Activated CD4-positive, alpha-beta T cell treated with anti-CD3 and anti-CD28 coated beads, Interleukin-2, amount 50 U/mL, for 48 hours (primary cell): ENCODE data around the gene MAZ.

Experiments used
- DNase-seq, 2 experiments: peaks; one replicate each; pipeline ENCODE4 v3.0.0-alpha.2; 2020

The MAZ gene

GRCh38 chr16:29809850-29810698, 3.7 kb downstream of the MAZ start:
- DNase-seq: peak; percentile 46 to 51

- DNase-seq: no peak
Observed at GRCh38 chr16:29810699-29811169, 4.4 kb downstream of the MAZ start.

DNA sequence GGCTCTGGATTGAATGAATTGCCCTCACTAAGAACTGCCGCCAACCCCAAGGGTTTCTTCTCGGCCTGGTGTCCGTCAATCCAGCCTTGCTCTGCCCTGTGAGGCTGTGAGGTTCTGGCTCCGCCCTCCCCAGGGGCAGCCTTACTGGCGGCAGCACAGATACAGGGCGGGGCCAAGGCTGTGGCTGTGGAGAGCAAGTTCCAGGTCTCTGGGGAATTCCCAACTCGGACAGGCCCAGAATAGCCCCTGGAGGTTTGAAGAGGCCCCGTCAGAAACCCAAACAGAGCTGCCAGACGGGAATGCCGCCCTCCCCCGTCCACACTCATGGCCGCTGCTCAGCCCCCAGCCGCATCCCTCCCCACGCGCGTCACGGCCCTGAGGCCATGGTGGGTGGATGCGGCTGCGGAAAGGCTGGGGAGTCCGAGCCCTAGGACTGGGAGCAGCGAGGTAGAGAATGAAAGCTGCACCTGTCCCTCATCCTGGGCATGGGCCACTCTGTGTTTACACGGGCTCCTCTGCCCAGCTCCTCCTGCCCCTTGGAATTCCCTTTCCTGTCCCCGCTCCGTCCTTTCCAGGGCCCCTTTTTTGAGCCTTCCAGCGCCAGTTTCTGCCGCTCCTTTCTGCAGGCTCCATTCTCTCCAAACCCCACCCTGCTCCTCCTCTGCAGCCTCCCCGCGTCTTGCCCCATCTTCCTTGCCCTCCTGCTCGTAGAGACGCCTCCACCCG, 5.0 kb downstream of the MAZ start:
- peak; percentile 87 to 92 for DNase-seq

DNA sequence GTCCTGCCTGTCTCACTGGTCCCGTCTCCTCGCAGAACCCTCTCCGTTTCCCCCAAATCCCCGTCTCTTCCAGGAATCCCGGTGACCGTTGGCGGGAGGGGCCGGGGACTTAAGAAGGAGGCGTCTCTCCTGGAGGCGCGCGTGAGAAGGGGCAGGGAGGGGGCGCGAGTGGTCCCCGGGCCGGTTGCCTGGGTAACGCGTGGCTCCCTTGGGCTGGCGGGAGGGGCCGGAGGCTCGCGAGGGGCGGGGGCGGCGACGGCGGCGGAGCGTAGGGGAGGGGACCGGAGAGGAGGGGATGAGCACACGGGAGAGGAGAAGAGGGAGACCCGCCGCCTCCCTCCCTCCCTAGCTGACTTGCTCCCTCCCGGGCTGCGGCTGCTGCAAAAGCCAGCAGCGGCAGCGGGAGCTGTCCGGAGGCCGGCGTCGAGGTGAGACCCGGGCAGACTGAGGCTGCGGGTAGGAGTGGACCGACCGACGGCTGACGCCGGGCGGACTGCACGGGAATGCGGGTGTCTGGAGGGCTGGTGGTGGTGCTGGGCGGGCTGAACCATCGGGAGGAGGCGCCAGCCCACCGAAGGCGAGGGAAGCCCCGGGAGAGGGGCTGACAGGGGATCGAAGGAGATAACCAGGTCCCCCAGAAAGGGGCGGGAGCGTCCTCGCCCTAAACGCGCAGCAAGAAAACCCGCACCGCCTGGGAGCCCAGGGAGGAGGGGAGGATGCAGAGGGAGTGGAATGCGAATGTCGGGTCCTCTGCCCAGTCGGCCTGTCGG, 5.8 kb downstream of the MAZ start, which contains the start of gene PRRT2:
Gene PRRT2, plus strand, starts transcription at position 298 of the 770 bp plus-strand sequence. CDS start 862 bp downstream, outside the sequence.
- DNase-seq: peak; percentile 66 to 71

DNA sequence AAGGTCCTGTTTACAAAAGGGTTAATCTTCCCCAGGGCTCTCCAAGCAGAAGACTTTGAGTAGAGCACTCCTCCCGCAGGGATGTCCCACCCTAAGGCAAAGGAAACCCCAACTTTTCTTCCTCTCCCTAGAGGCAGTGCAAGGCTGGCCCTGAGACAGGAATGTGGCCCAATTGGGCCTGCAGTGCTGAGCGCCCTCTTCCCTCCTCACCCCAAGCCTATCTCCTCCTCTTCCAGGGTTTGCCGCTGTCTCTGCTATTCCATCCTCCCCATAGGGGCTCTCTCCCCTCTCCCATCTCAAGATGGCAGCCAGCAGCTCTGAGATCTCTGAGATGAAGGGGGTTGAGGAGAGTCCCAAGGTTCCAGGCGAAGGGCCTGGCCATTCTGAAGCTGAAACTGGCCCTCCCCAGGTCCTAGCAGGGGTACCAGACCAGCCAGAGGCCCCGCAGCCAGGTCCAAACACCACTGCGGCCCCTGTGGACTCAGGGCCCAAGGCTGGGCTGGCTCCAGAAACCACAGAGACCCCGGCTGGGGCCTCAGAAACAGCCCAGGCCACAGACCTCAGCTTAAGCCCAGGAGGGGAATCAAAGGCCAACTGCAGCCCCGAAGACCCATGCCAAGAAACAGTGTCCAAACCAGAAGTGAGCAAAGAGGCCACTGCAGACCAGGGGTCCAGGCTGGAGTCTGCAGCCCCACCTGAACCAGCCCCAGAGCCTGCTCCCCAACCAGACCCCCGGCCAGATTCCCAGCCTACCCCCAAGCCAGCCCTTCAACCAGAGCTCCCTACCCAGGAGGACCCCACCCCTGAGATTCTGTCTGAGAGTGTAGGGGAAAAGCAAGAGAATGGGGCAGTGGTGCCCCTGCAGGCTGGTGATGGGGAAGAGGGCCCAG, 6.7 kb downstream of the MAZ start:
- no peak for DNase-seq

DNA sequence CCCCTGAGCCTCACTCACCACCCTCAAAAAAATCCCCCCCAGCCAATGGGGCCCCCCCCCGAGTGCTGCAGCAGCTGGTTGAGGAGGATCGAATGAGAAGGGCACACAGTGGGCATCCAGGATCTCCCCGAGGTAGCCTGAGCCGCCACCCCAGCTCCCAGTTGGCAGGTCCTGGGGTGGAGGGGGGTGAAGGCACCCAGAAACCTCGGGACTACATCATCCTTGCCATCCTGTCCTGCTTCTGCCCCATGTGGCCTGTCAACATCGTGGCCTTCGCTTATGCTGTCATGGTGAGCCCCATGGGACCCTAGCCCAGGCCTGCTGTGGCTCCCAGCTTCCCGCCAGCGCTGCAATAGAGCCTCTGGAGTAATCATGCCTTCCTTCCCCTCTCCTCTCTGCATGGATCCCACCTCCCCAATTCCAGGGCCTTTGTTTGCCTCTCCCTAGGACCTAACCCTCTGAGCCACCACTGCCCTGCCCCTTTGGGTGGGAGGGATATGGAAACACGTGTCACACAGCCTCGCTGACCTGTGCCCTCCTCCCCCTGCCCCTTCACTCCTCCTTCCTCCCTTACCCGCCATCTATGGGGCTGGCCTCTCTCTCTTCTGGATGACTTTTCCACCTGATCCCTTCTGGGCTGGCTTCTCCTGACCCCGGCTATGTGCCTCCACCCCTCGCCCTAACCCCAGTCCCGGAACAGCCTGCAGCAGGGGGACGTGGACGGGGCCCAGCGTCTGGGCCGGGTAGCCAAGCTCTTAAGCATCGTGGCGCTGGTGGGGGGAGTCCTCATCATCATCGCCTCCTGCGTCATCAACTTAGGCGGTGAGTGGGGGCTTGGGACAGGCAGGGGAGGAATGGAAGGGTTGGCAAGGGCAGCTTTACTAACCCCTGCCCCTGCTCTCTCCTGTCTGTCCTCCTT, 7.6 kb downstream of the MAZ start:
- no peak for DNase-seq

DNA sequence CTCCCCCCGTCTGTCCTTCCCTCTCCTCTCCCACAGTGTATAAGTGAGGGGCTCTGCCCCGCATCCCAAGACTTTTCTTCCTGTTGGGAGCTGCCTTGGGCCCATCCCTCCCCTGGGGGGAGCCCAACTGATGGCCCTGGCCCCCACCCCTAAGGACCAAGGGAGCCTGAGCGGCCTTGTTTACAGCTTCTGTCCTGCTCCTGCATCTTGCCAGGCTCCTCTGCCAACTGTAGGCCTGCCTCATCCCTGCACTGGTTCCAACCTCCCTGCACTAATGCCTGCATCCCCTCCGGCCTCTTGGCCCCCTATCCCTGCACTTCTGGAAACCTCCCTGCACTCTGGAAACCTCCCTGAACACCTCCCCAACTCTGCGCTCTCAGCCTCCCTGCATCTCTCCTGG, 8.3 kb downstream of the MAZ start:
- DNase-seq: no peak

- DNase-seq: peak; percentile 59 to 65
Observed at GRCh38 chr16:29815032-29815721, 8.8 kb downstream of the MAZ start.

GRCh38 chr16:29815793-29816693, 9.7 kb downstream of the MAZ start, which contains the start of gene PAGR1:
Gene PAGR1 (plus strand): TSS chr16:29816152. CDS start chr16:29816526, 374 bp downstream.
- peak; percentile 98 to 99 for DNase-seq

DNA sequence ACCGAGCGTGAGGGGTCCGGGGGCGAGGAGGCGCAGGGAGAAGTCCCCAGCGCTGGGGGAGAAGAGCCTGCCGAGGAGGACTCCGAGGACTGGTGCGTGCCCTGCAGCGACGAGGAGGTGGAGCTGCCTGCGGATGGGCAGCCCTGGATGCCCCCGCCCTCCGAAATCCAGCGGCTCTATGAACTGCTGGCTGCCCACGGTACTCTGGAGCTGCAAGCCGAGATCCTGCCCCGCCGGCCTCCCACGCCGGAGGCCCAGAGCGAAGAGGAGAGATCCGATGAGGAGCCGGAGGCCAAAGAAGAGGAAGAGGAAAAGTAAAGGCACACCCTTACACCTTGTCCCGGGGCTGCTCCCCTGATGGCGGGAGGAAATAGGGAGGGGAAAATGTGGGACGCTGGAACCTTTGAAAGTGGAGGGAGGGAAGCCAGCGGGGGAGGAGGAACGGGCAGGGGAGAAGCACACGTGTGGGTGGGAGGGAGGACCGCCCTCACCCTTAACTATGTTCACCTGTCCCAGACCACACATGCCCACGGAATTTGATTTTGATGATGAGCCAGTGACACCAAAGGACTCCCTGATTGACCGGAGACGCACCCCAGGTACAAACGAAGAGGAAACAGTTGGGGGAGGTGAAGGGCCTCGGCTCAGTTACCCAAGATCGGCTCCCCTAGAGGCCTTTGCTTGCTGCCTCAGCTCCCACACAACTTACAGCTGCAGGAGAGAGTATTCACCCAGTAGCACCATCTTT, 10.5 kb downstream of the MAZ start:
- DNase-seq: peak; percentile 76 to 81

DNA sequence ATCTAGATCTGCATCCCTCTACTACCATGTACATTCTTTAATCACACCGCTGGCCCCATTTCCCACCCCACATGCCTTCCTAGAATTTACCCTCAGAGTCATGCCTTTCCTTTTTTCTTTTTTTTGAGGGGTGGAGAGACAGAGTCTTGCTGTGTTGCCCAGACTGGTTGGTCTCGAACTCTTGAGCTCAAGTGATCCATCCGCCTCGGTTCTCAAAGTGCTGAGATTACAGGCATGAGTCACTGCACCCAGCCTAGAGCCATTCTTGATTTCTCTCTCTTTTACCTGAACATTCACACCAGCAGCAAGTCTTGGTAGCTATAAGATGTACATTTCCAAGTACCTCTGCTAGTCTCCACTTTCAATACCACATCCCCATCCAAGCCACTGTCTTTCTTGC, 11.8 kb downstream of the MAZ start:
- no peak for DNase-seq

DNA sequence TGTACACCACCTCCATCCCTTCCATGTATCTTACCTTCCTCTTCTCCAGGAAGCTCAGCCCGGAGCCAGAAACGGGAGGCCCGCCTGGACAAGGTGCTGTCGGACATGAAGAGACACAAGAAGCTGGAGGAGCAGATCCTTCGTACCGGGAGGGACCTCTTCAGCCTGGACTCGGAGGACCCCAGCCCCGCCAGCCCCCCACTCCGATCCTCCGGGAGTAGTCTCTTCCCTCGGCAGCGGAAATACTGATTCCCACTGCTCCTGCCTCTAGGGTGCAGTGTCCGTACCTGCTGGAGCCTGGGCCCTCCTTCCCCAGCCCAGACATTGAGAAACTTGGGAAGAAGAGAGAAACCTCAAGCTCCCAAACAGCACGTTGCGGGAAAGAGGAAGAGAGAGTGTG, 13.2 kb downstream of the MAZ start:
- DNase-seq: no peak

- DNase-seq: peak; percentile 64 to 70
Observed at GRCh38 chr16:29820271-29820701, 14.0 kb downstream of the MAZ start, which contains the start of gene MVP. Gene MVP (plus strand): TSS chr16:29820462. CDS start chr16:29830550, 10,088 bp downstream.

DNA sequence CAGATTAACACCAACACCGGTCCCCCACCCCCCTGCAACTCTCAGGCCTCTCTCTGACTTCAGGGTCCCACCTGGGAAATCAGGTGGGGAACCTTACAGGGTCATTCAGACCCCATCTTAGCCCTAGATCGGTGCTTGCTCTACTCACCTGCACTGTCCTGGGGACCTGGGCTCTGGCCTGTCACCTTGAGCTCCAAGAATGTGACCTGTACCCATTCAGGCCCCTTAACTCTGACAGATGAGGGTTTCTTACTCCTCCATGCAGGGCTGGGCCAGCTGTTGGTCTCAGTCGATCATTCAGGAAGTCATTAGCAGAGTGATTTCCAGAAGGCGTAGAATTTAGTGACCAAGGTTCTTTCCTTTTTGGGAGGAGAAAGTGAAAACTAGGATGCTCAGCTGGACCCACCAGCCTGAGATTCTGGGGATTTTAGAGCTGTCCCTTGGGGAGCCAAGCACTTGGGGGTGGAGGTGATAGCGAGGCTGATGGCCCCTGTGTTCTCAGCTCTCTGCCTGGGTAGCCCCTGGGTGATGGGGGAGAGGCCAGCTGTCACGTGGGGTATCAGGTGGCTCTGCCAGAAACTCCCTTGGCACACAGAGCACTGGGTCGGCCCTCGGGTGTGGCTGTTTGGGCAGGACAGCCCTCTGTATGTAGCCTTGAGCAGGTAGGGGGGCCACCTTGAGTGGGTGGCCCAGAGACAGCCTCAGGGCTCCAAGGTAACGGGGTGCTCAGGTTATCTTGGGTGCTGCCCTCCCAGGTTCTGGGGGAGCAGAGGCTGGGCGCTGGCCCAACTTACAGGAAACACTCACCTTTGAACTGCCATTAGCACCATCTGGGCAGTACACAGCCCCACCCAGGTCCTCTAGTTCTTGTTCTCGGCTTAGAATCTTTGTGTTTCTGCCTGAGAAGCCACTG, 14.7 kb downstream of the MAZ start:
- DNase-seq: peak; percentile 63 to 74

DNA sequence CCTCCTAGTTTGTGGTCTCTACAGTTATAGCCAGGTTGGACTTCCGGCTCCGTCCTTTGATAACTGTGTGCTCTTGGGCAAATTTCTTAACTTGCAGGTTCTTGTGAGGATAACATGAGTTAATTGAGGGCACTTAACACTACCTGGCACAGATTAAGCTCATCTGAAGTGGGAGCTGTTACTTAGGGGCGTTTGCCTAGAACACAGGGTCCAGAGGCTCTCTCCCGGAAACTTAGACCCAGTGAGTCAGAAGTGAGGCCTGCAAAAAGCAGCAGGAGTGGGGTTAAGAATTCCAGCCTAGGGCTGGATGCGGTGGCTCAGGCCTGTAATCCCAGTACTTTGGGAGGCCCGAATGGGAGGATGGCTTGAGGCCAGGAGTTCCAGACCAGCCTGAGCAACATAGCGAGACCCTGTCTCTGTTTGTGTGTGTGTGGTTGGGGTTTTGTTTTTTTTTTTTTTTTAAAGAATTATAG, 15.3 kb downstream of the MAZ start:
- DNase-seq: no peak

DNA sequence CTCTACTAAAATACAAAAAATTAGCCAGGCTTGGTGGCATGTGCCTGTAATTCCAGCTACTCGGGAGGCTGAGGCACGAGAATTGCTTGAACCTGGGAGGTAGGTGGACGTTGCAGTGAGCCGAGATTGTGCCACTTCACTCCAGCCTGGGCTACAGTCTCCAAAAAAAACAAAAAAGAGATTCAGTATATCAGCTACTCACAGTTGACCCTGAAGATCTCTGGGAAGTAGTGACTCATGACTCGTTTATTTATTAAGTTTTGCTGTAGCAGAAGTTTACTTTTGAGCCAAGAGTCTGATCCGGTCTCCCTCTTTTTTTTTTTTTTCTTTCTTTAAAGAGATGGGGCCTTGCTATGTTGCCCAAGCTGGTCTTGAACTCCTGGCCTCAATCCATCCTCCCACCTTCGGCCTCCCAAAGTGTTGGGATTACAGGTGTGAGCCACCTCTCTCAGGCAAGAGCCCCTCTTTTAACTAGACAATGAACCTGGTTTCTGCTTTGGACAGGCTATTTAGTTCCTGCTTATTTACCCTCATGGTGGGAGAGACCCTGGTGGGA, 18.3 kb downstream of the MAZ start:
- no peak for DNase-seq
